ENCODE measurements around the gene ATXN7L3. TPM values are rescaled to one million over a fixed set of nuclear protein-coding genes. Genes with fewer than 3 reads are reported as not detected.

ATXN7L3 gene
- polyA plus RNA-seq, 2 of the 4 experiments (the other 2 are of a cell fraction), result 60.5 to 72.7 TPM

- Histone ChIP-seq H3K4me1 (peaks cover 11% of the 10 kb centered on the region), H3K9me3 (no peaks in the 10 kb centered on the region), H3K27ac (no peak overlapping the region), H3K4me2 (no peak overlapping the region), H3K4me3 (no peak overlapping the region)
- no peak for DNase-seq (ENCODE audit: low read depth in 1 of 2, low spot score in 1 of 2)
- ChIA-PET POLR2A (no interaction called here), CTCF (interaction anchor here (1.1 to 11.1 kb wide), 7 partner anchors 7 to 151 kb away, joined by 3 to 246 read pairs (median 9); partner anchors contain the start of gene GRN)
- no peak for ATAC-seq
- FAIRE-seq, result no peak
- WGBS (ENCODE audit: missing lambda C conversion rate), result 93% methylated on average over 5 of the region's 5 CpGs
- no peak for TF ChIP-seq HDAC2 (IDR thresholded peaks at IDR 0.05)
- no peak for TF ChIP-seq RAD21 (conservative IDR thresholded peaks at IDR 0.05 in 1 of 2, IDR thresholded peaks at IDR 0.05 in 1 of 2)
- TF ChIP-seq HEYL (CRISPR knock-in tag; IDR thresholded peaks at IDR 0.05), result no peak
- no peak for TF ChIP-seq JUN (IDR thresholded peaks at IDR 0.05)
- no peak for TF ChIP-seq ZNF302 (CRISPR knock-in tag; IDR thresholded peaks at IDR 0.05)
- TF ChIP-seq TFCP2L1 (CRISPR knock-in tag; IDR thresholded peaks at IDR 0.05), result no peak
Observed at GRCh38 chr17:44216173-44216572, 16.5 kb upstream of the ATXN7L3 start.

GRCh38 chr17:44214896-44215295 lies 15.2 kb upstream of the ATXN7L3 start:
- TF ChIP-seq NPAS2 (CRISPR knock-in tag; IDR thresholded peaks at IDR 0.05; ENCODE audit: borderline replicate concordance) (no peak), RCOR1 (IDR thresholded peaks at IDR 0.05; ENCODE audit: low read depth, low read length) (no peak), JUNB (IDR thresholded peaks at IDR 0.05) (no peak), MAFK (IDR thresholded peaks at IDR 0.05; ENCODE audit: partially characterized antibody) (no peak), EHMT2 (IDR thresholded peaks at IDR 0.05; ENCODE audit: low read depth) (no peak), NR3C1 (IDR thresholded peaks at IDR 0.05) (no peak), CHD2 (IDR thresholded peaks at IDR 0.05; ENCODE audit: low read length, partially characterized antibody) (no peak)
- TF ChIP-seq, protein P1, sequence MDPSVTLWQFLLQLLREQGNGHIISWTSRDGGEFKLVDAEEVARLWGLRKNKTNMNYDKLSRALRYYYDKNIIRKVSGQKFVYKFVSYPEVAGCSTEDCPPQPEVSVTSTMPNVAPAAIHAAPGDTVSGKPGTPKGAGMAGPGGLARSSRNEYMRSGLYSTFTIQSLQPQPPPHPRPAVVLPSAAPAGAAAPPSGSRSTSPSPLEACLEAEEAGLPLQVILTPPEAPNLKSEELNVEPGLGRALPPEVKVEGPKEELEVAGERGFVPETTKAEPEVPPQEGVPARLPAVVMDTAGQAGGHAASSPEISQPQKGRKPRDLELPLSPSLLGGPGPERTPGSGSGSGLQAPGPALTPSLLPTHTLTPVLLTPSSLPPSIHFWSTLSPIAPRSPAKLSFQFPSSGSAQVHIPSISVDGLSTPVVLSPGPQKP (IDR thresholded peaks at IDR 0.05; ENCODE audit: low read depth, low read length), result no peak
- POLR2A ChIA-PET, result no interaction called here
- FAIRE-seq (no peak), ATAC-seq (no peak), DNase-seq (ENCODE audit: low read depth in 1 of 2, low spot score in 1 of 2) (no peak)
- CTCF ChIA-PET, result interaction anchor here (1.0 to 10.7 kb wide), 8 partner anchors 9 to 136 kb away, joined by 3 to 246 read pairs (median 8); partner anchors contain the start of gene GRN
- H3K4me3 ChIP-seq, result no peak overlapping the region
- 95% methylated on average over 6 of the region's 6 CpGs for WGBS (ENCODE audit: missing lambda C conversion rate)
- H3K27ac ChIP-seq, result no peak overlapping the region
- peaks cover 20% of the 10 kb centered on the region for H3K4me1 ChIP-seq
- no peak overlapping the region for H3K4me2 ChIP-seq
- H3K9me3 ChIP-seq, result no peaks in the 10 kb centered on the region

DNA sequence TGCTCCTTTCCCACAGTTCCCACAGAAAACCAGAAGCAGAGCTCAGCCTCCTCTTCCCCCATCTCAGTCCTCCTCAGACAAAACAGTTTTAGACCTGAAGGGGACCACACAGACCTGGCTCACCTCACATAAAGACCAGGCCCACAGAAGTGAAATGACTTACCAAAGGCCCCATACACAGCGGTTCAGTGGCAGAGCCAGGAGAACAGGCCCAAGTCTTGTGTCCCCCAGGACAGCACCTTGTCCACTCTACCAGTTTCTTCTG lies 14.5 kb upstream of the ATXN7L3 start:
- H3K9me3 ChIP-seq, result no peaks in the 10 kb centered on the region
- DNase-seq (ENCODE audit: low read depth in 1 of 2, low spot score in 1 of 2), result no peak
- no peak overlapping the region for H3K4me3 ChIP-seq
- no peak for TF ChIP-seq FOSB (CRISPR knock-in tag; IDR thresholded peaks at IDR 0.05)
- TF ChIP-seq KDM1A (IDR thresholded peaks at IDR 0.05; ENCODE audit: low read depth), result no peak
- TF ChIP-seq RFX5 (IDR thresholded peaks at IDR 0.05), result no peak
- no peak for TF ChIP-seq USF2 (IDR thresholded peaks at IDR 0.05)
- TF ChIP-seq ZFP36 (IDR thresholded peaks at IDR 0.05; ENCODE audit: borderline replicate concordance, partially characterized antibody), result no peak
- TF ChIP-seq CBX8 (IDR thresholded peaks at IDR 0.05), result no peak
- TF ChIP-seq JUN (IDR thresholded peaks at IDR 0.05), result no peak
- no peak for ATAC-seq
- peaks cover 27% of the 10 kb centered on the region for H3K4me1 ChIP-seq
- POLR2A ChIA-PET, result interaction anchor here (1.0 kb wide), 1 partner anchor 117 kb away, joined by 3 read pairs; no protein-coding TSS in a partner anchor
- no peak for FAIRE-seq
- CTCF ChIA-PET, result interaction anchor here (0.5 to 10.7 kb wide), 14 partner anchors 11 to 148 kb away, joined by 3 to 246 read pairs (median 6); partner anchors contain the start of genes GRN and SLC25A39
- 85% methylated on average over 1 of the region's 1 CpG for WGBS (ENCODE audit: missing lambda C conversion rate)
- H3K27ac ChIP-seq, result no peak overlapping the region
- no peak overlapping the region for H3K4me2 ChIP-seq
